ENCODE data around the gene GPATCH2L.

- TF ChIP-seq CTCF (optimal IDR thresholded peaks at IDR 0.05 in 1 of 3, IDR thresholded peaks at IDR 0.05 in 1 of 3, conservative IDR thresholded peaks at IDR 0.05 in 1 of 3; ENCODE audit: extremely low read depth in 1 of 3, insufficient read depth in 2 of 3, low read length in 3 of 3) (no peak), EZH2 (IDR thresholded peaks at IDR 0.05; ENCODE audit: low read length) (no peak)
Measured at GRCh38 chr14:76118594-76118993, 33.1 kb upstream of the GPATCH2L start.
